PC-9 (cell line): Measurements from ENCODE around the gene CEP70.
"Not testable (repeated sequence)": the region's sequence is repeated elsewhere in the genome, so short reads cannot be mapped to it uniquely, and the experiment has no call there.

Source experiments
- EZH2 ChIP-seq: fragments of 200-600 bp; sonication (generic); IDR thresholded peaks from 2 replicates; pipeline ENCODE4 v1.8.0; 2017; ENCODE audit warnings: antibody characterized with exemption, low read depth
- TF ChIP-seq, protein P1 (sequence below): fragments of 200-600 bp; sonication (generic); conservative IDR thresholded peaks from 2 replicates; pipeline ENCODE4 v1.6.1; 2017; ENCODE audit warnings: mixed run types, antibody characterized with exemption, mild to moderate bottlenecking, moderate library complexity

DNA sequence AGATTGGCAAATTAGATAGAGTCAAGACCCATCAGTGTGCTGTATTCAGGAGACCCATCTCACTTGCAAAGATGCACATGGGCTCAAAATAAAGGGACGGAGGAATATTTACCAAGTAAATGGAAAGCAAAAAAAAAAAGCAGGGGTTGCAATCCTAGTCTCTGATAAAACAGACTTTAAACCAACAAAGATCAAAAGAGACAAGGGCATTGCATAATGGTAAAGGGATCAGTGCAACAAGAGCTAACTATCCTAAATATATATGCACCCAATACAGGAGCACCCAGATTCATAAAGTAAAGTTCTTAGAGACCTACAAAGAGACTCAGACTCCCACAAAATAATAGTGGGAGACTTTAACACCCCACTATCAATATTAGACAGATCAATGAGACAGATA is 31.2 kb downstream of the CEP70 start:
- TF ChIP-seq, protein P1, sequence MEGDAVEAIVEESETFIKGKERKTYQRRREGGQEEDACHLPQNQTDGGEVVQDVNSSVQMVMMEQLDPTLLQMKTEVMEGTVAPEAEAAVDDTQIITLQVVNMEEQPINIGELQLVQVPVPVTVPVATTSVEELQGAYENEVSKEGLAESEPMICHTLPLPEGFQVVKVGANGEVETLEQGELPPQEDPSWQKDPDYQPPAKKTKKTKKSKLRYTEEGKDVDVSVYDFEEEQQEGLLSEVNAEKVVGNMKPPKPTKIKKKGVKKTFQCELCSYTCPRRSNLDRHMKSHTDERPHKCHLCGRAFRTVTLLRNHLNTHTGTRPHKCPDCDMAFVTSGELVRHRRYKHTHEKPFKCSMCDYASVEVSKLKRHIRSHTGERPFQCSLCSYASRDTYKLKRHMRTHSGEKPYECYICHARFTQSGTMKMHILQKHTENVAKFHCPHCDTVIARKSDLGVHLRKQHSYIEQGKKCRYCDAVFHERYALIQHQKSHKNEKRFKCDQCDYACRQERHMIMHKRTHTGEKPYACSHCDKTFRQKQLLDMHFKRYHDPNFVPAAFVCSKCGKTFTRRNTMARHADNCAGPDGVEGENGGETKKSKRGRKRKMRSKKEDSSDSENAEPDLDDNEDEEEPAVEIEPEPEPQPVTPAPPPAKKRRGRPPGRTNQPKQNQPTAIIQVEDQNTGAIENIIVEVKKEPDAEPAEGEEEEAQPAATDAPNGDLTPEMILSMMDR, result not testable (repeated sequence)
- not testable (repeated sequence) for TF ChIP-seq EZH2
